Duodenal mucosa (tissue), 2 donors: ENCODE measurements around the gene CD2AP.
"Not testable (repeated sequence)": the region's sequence is repeated elsewhere in the genome, so short reads cannot be mapped to it uniquely, and the experiment has no call there.

ENCODE experiments used
- H3K27ac ChIP-seq: one replicate; pipeline ENCODE4 v1.7.0; 2013; ENCODE audit warnings: low read depth, low read length
- H3K27me3 ChIP-seq, 2 donors: one replicate each; pipeline ENCODE4 v1.7.0; 2013; ENCODE audit warnings: low read length in 2 of 2, control low read depth in 1 of 2; ENCODE audit not compliant: insufficient read depth in 2 of 2, control insufficient read depth in 1 of 2
- H3K36me3 ChIP-seq, 2 donors: one replicate each; pipeline ENCODE4 v1.7.0; 2013; ENCODE audit warnings: low read length in 2 of 2, control low read depth in 1 of 2; ENCODE audit not compliant: insufficient read depth in 2 of 2, control insufficient read depth in 1 of 2
- H3K4me1 ChIP-seq, 2 donors: one replicate each; pipeline ENCODE4 v1.7.0; 2013; ENCODE audit warnings: low read length in 2 of 2, control low read depth in 1 of 2; ENCODE audit not compliant: insufficient read depth in 2 of 2, control insufficient read depth in 1 of 2
- H3K4me3 ChIP-seq, 2 donors: one replicate each; pipeline ENCODE4 v1.7.0; 2013; ENCODE audit warnings: low read length in 2 of 2, low read depth in 1 of 2
- H3K9ac ChIP-seq, 2 donors: one replicate each; pipeline ENCODE4 v1.7.0; 2013; ENCODE audit warnings: low read length in 2 of 2, low read depth in 1 of 2
- H3K9me3 ChIP-seq, 2 donors: one replicate each; pipeline ENCODE4 v1.7.0; 2013; ENCODE audit warnings: low read length in 2 of 2, control low read depth in 1 of 2; ENCODE audit not compliant: control insufficient read depth in 1 of 2

Gene CD2AP

DNA sequence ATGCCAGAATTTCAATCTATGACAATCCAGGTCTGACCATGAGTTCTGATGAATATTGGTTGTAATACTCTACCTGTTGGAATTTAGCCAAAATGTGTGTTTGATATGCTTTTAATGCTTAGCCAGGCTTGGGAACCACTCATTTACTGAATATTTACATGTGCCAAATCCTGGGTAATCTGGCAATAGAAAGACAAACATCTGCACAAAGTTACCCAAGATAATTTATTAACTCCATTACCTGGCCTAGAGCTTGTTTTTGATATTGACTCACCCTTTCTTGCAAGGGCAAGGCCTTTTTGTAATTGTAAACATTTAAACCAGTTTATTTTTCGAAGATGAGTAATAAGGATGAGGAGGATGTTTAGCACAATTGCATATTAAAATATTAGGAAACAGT is 13.5 kb upstream of the CD2AP start:
- no peak overlapping the region for H3K9ac ChIP-seq
- H3K4me3 ChIP-seq, result no peak overlapping the region
- H3K4me1 ChIP-seq, result peaks cover 3 to 11% of the 10 kb centered on the region in 2 donors
- no peaks in the 10 kb centered on the region for H3K36me3 ChIP-seq
- H3K27me3 ChIP-seq, result no peaks in the 10 kb centered on the region
- H3K9me3 ChIP-seq, result no peaks in the 10 kb centered on the region
- no peak overlapping the region for H3K27ac ChIP-seq

DNA sequence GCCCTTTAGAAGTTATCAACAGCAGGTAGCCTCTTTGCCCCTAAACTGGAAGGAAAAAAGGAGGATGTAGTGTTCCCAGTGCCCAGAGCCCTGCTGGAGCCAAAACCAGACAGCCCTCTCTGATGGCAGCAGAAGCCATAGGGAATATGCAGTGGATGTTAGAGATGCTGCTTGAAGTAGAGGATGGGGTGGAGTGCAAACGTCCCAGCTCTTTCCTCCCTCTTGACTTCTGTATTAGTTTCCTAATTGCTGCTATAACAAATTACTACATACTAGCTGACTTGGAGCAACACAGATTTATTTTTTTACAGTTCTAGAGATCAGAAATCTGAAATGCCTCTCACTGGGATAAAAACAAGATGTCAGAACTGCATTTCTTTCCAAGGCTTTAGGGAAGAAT is 12.5 kb upstream of the CD2AP start:
- no peaks in the 10 kb centered on the region for H3K27me3 ChIP-seq
- no peak overlapping the region for H3K4me3 ChIP-seq
- peaks cover 3 to 11% of the 10 kb centered on the region in 2 donors for H3K4me1 ChIP-seq
- no peaks in the 10 kb centered on the region for H3K36me3 ChIP-seq
- H3K27ac ChIP-seq, result no peak overlapping the region
- H3K9ac ChIP-seq, result no peak overlapping the region
- no peaks in the 10 kb centered on the region for H3K9me3 ChIP-seq

DNA sequence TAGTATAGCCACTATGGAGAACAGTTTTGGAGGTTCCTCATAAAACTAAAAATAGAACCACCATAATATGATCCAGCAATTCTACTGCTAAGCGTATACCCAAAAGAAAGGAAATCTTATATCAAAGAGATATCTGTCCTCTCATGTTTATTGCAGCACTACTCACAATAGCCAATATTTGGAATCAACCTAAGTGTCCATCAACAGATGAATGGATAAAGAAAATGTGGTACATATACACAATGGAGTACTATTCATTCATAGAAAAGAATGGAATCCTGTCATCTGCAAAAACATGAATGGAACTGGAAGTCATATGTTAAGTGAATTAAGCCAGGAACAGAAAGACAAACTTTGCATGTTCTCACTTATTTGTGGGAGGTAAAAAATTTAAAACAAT is 5.7 kb upstream of the CD2AP start:
- no peak overlapping the region for H3K4me3 ChIP-seq
- no peak overlapping the region for H3K27ac ChIP-seq
- no peaks in the 10 kb centered on the region for H3K27me3 ChIP-seq
- no peaks in the 10 kb centered on the region for H3K9me3 ChIP-seq
- H3K36me3 ChIP-seq, result no peaks in the 10 kb centered on the region
- no peak overlapping the region for H3K9ac ChIP-seq
- peaks cover 9 to 10% of the 10 kb centered on the region in 2 donors for H3K4me1 ChIP-seq

DNA sequence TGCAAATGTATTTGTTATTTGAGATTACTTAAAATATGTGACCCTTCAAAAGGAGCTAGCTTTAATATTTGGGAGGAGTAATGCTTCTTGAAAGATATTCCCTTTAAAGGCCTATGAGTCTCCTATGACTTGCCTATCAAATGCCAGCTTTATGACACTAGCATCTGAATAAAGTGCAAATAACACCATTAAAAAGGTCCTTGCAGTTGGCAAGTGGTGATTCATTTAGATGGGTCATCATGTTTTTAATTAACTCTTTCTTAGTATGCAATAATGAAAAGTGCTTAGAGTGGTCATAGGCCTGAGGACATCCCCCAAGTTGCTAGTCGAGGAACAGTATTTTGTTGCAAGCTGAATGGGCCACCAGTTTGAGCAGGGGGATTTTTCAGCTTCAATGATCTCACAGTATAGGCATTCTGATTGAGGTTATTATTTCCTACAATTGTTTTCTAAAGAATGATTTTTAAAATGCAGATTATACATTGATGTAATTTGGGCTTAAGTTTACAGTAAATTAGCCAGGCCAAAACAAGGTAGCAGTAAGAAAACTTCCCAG is 3.7 kb upstream of the CD2AP start:
- Histone ChIP-seq H3K4me3 (no peak overlapping the region), H3K27me3 (no peaks in the 10 kb centered on the region), H3K27ac (no peak overlapping the region)

DNA sequence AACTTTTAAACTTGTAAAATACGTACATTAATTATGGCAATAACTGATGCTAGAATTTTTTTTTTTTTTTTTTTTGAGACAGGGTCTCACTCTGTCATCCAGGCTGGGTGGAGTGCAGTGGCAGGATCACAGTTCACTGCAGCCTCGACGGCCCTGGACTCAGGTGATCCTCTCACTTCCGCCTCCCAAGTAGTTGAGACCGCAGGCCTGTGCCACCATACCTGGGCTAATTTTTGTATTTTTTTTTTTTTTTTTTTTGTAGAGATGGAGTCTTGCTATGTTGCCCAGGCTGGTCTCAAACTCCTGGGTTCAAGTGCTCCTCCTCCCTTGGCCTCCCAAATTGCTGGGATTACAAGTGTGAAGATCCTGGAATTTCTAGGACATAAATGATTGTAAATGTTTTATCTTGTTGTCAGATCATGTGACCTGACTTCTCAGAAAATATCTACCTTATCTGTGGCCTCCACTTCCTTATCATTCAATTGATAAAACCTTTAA is 2.2 kb upstream of the CD2AP start:
- H3K36me3 ChIP-seq, result no peaks in the 10 kb centered on the region
- no peak overlapping the region for H3K27ac ChIP-seq
- no peaks in the 10 kb centered on the region for H3K27me3 ChIP-seq
- H3K9ac ChIP-seq, result no peak overlapping the region
- H3K4me1 ChIP-seq, result peaks cover 12 to 15% of the 10 kb centered on the region in 2 donors
- H3K4me3 ChIP-seq, result no peak overlapping the region
- no peaks in the 10 kb centered on the region for H3K9me3 ChIP-seq

More for the DNA sequence above, 3.7 kb upstream of the CD2AP start:
- no peaks in the 10 kb centered on the region for H3K36me3 ChIP-seq
- no peaks in the 10 kb centered on the region for H3K9me3 ChIP-seq
- peaks cover 9 to 10% of the 10 kb centered on the region in 2 donors for H3K4me1 ChIP-seq
- H3K9ac ChIP-seq, result no peak overlapping the region

DNA sequence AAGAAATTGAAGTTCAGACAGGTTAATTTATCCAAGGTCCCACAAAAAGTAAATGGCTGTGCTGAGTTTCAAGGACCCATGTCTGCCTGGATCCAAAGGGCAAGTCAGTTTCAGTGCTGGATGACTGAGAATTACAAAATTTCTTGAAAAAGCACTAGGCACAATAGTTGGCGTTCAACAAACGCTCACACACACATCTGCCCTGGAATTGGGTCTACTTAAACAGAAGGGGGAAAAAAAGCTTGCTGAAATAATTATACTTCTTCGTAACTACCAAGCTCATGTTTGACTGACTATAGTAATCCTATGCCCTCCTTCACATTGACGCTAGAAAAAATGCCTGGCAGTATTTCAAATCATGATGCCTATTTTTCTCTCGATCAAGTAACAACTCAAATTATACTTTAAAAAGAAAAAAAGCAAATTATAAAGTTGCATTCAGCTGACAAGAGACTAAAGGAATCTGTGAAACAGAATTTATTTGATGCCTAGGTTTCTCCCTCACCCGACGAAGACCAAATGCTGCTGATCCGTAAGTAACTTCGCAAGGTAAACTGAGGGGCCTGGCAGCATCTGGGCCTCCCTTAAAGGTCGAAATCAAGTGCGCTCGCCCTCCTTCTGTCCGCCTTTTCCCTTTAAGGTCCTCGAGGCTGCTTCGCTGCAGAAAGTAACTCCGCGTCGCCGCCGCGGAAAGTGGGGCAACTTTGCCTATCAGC is 650 bp upstream of the CD2AP start:
- H3K9me3 ChIP-seq, result no peaks in the 10 kb centered on the region
- H3K27ac ChIP-seq, result peak overlapping the region; percentile 97
- H3K9ac ChIP-seq, result peak overlapping the region; percentile 84 to 96
- no peaks in the 10 kb centered on the region for H3K36me3 ChIP-seq
- peak overlapping the region; percentile 75 to 93 for H3K4me3 ChIP-seq
- no peaks in the 10 kb centered on the region for H3K27me3 ChIP-seq
- H3K4me1 ChIP-seq, result peaks cover 15 to 19% of the 10 kb centered on the region in 2 donors

DNA sequence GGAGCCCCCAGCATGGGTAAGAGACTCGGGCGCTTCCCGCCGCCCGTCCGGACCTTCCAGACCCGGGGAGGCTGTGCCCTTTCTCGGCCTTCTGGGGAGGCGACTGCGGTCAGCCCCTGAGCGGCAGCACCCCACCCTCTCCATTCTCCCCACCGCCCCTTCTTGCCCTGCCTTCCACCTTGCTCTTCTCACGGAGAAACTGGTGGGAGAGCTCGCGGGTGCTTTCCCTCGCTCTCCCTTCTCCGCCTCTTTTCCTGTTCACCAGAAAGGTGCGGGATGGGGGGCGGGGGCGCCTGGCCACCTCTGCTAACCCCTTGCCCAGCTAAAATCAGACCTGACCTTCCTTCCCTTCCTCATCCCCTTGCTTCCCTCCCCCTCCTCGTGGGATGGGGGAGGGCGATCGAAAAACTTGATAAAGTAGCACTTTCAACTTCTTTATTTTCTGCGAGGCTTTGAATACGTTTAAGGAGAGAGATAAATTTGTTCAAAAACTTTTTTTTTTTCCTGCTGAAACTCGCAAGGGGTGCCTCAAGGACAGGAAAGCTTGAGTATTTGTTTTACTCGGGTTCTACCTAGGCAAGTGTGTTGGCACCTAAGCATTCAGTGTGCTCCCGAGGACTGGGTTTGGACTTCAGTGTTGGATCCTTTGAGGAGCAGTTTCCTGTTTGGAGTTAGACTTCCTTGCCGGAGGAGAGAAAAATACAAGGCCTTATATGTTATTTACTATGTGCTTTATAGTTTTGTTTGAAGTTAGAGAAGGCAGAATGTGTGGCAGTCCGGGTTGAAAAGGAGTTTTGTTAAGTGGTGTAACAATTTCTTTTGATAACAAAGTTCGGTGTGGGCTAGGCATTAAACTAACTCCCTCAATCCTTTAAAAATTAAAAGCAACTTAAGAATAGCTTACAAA is 897 bp downstream of the CD2AP start:
- peak overlapping the region; percentile 75 to 93 for H3K4me3 ChIP-seq
- no peaks in the 10 kb centered on the region for H3K9me3 ChIP-seq
- no peaks in the 10 kb centered on the region for H3K36me3 ChIP-seq
- H3K27ac ChIP-seq, result peak overlapping the region; percentile 97
- H3K9ac ChIP-seq, result peak overlapping the region; percentile 84 to 96
- H3K27me3 ChIP-seq, result no peaks in the 10 kb centered on the region
- H3K4me1 ChIP-seq, result peaks cover 21 to 26% of the 10 kb centered on the region in 2 donors

DNA sequence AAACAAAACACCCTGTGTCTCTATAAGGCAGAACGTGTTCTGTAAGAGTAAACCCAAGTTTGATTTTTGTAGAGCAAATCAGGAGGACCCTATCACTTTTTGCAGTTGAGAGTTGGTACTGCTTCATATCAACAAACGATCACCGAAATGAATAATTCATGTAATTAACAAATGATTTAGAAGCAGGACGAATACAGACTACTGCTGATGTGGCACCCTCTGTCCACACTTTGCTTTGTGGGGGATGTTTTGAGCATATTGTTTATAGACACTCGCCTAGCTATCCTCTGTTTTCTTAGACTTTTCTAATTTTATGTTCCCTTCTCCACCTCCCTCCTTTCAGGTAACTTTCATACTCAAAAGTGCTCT is 1.5 kb downstream of the CD2AP start:
- no peaks in the 10 kb centered on the region for H3K27me3 ChIP-seq
- H3K4me3 ChIP-seq, result peak overlapping the region; percentile 75 to 93
- H3K4me1 ChIP-seq, result peaks cover 23 to 32% of the 10 kb centered on the region in 2 donors
- peak overlapping the region; percentile 84 to 96 for H3K9ac ChIP-seq
- H3K27ac ChIP-seq, result no peak overlapping the region
- H3K9me3 ChIP-seq, result no peaks in the 10 kb centered on the region
- no peaks in the 10 kb centered on the region for H3K36me3 ChIP-seq

DNA sequence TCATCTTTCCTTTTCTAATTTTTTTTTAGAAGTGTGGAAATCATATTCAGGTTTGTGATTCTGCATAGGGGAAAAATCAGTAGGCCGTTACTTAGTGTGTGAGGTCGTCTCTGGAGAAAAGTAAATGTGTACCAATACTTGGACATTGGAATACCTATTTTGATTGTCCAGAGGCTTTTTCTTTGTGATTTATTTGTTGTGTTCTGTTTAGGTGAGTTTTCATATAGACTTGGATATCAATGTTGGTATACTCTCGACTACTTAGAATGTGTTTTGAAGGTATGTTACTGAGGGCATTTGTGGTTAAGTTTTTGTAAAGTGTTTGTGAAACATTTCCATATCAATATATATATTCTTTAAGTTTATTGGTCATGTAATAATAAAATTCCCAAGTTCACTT is 2.3 kb downstream of the CD2AP start:
- Histone ChIP-seq H3K9ac (peak overlapping the region; percentile 18 to 84), H3K27ac (no peak overlapping the region), H3K4me1 (peaks cover 23 to 40% of the 10 kb centered on the region in 2 donors), H3K9me3 (no peaks in the 10 kb centered on the region), H3K36me3 (no peaks in the 10 kb centered on the region), H3K27me3 (no peaks in the 10 kb centered on the region), H3K4me3 (peak overlapping the region; percentile 75 to 93)

DNA sequence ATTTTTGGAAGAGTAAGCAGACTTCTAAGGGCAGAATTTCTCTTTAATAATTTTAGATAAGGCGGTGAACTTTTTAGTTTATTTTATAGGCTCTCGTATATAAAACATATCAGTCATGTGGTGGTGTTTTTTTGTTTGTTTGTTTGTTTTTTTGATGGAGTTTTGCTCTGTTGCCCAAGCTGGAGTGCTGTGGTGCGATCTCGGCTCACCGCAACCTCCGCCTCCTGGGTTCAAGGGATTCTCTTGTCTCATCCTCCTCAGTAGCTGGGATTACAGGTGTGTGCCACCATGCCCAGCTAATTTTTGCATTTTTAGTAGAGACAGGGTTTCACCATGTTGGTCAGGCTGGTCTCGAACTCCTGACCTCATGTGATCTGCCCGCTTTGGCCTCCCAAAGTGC is 3.6 kb downstream of the CD2AP start:
- H3K9ac ChIP-seq, H3K27me3 ChIP-seq: not testable (repeated sequence)
- H3K4me1 ChIP-seq, result peaks cover 19 to 37% of the 10 kb centered on the region in 2 donors

More for the DNA sequence above, 3.6 kb downstream of the CD2AP start:
- not testable (repeated sequence) for H3K27ac ChIP-seq, H3K36me3 ChIP-seq, H3K4me3 ChIP-seq, H3K9me3 ChIP-seq
